Body of pancreas (tissue), 4 donors: ENCODE measurements around the gene GPR176. TPM values are rescaled to one million over a fixed set of nuclear protein-coding genes. Genes with fewer than 3 reads are reported as not detected.

ENCODE experiments used
- ATAC-seq: fragments of 150-250 bp; one replicate; pipeline ENCODE4 v1.9.1; 2016
- DNase-seq, 4 donors: peaks; one replicate each; pipeline ENCODE4 v3.0.0-alpha.2; 2019
- H3K27ac ChIP-seq, 4 donors: fragments of 200-600 bp; sonication (generic); 1 replicate in 3 of 4; 2 replicates in 1 of 4; pipeline versions ENCODE4 v1.5.1 to v1.6.1; 2016 to 2019; ENCODE audit warnings: mild to moderate bottlenecking in 1 of 4, mixed read lengths in 1 of 4, moderate library complexity in 1 of 4
- H3K27me3 ChIP-seq, 2 donors: fragments of 200-600 bp; sonication (generic); one replicate each; pipeline ENCODE4 v1.6.0; 2016; ENCODE audit warnings: mild to moderate bottlenecking in 1 of 2
- H3K36me3 ChIP-seq, 2 donors: fragments of 200-600 bp; sonication (generic); replicated peaks in 1 of 2; 2 replicates each; pipeline ENCODE4 v1.5.1; 2016; ENCODE audit warnings: low read depth in 2 of 2; ENCODE audit not compliant: insufficient read depth in 1 of 2
- H3K4me1 ChIP-seq: fragments of 200-600 bp; sonication (generic); one replicate; pipeline ENCODE4 v1.6.0; 2016
- H3K4me3 ChIP-seq, 2 donors: fragments of 200-600 bp; sonication (generic); 1 replicate in 1 of 2; 2 replicates in 1 of 2; pipeline ENCODE4 v1.5.1; 2016 to 2019
- H3K9me3 ChIP-seq, 3 donors: fragments of 200-600 bp; sonication (generic); 1 replicate in 2 of 3; 2 replicates in 1 of 3; pipeline ENCODE4 v1.5.1; 2016
- CTCF ChIP-seq, 7 experiments: fragments of 450-650 bp in 4 of 7; fragments of 200-600 bp in 3 of 7; sonication (generic) in 3 of 7; IDR thresholded peaks; one replicate each; pipeline ENCODE4 v1.5.1; 2016 to 2019; ENCODE audit warnings: antibody characterized with exemption in 7 of 7
- POLR2A ChIP-seq, 3 donors: fragments of 450-650 bp; IDR thresholded peaks; one replicate each; pipeline ENCODE4 v1.6.1; 2016; ENCODE audit warnings: antibody characterized with exemption in 3 of 3, mild to moderate bottlenecking in 2 of 3
- WGBS, 2 donors: methylation state at CpG; one replicate each; pipeline ENCODE4 v1.1.5; 2017; 5-methylcytosine and 5-hydroxymethylcytosine counted together
- intact Hi-C: fragments of 100-400 bp; cut with DNase I; formaldehyde crosslinking; loops from one replicate; pipeline ENCODE4 v1.15.1; 2023
- total RNA-seq, 2 donors: library from RNA; depleted of rRNA; stranded (reverse); fragments of >200 nt; gene quantifications; one replicate each; pipeline ENCODE4 v1.1.0, GENCODE V29; 2016

GPR176 gene
- total RNA-seq, 2 donors from 2014 or later: 4.7 TPM; not detected in 1

- H3K4me3 ChIP-seq: no peak overlapping the region
- no peaks in the 10 kb centered on the region for H3K4me1 ChIP-seq
- no peaks in the 10 kb centered on the region for H3K9me3 ChIP-seq
- H3K27me3 ChIP-seq: no peaks in the 10 kb centered on the region
- no peak overlapping the region for H3K27ac ChIP-seq
- intact Hi-C loops: no loop called here
- DNase-seq (peak; percentile 20 to 54 (median 36)), ATAC-seq (no peak)
- TF ChIP-seq POLR2A (IDR thresholded peaks at IDR 0.05) (no peak), CTCF (IDR thresholded peaks at IDR 0.05) (no peak)
- no peaks in the 10 kb centered on the region for H3K36me3 ChIP-seq
- WGBS, 2 donors: 51 to 58% methylated on average over 3 of the region's 3 CpGs
Observed at GRCh38 chr15:39856357-39856756, 63.7 kb downstream of the GPR176 start.

DNA sequence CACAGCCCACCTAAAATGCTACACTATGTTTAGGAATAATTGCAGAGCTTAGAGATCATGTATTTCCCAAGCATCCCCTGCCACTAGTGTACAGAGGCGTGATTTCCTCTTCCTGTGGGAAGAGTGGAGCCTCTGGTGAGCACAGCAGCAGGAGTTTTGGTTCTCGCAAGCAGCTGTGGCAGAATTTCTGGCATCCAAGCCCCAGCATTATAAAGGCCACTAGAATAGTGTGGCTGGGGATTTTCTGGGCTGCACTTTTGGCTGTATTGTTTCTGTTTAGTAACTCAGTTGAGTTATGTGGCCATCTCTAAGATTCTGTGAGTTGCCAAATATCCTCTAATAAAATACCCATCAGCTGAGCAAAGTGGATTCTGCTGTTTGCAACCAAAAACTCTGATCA is 64.7 kb downstream of the GPR176 start:
- DNase-seq: no peak
- TF ChIP-seq CTCF (IDR thresholded peaks at IDR 0.05) (no peak), POLR2A (IDR thresholded peaks at IDR 0.05) (no peak)
- H3K27me3 ChIP-seq: no peaks in the 10 kb centered on the region
- no peak overlapping the region for H3K27ac ChIP-seq
- WGBS, 2 donors: 80 to 82% methylated on average over 2 of the region's 2 CpGs
- no peak for ATAC-seq
- H3K9me3 ChIP-seq: no peaks in the 10 kb centered on the region
- H3K4me3 ChIP-seq: no peak overlapping the region
- H3K4me1 ChIP-seq: no peaks in the 10 kb centered on the region
- H3K36me3 ChIP-seq: no peaks in the 10 kb centered on the region
- intact Hi-C loops: no loop called here

DNA sequence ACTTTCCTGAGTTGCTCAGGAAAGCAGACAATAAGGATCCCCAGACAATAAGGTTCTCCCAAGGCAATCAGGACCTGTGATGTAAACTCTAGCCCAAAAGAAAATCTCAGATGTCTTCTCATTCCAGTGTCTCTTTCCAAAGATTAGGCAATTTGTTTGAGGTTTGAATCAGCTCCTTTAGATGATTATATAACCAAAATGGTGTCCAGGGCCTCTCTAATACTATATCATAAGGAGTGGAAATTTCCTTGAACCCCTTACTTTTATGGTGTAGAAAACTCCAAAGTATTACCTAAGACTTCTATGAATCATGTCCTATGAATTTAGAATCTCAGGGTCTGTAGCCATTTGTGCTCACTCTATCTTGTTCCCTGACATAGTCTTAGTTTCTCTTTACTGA is 65.9 kb downstream of the GPR176 start:
- intact Hi-C loops: no loop called here
- no peak overlapping the region for H3K27ac ChIP-seq
- TF ChIP-seq POLR2A (IDR thresholded peaks at IDR 0.05): no peak
- TF ChIP-seq CTCF (IDR thresholded peaks at IDR 0.05): no peak
- no peak for DNase-seq
- no peaks in the 10 kb centered on the region for H3K4me1 ChIP-seq
- no peak for ATAC-seq
- no peaks in the 10 kb centered on the region for H3K27me3 ChIP-seq
- no peak overlapping the region for H3K4me3 ChIP-seq
- no peaks in the 10 kb centered on the region for H3K9me3 ChIP-seq
- H3K36me3 ChIP-seq: no peaks in the 10 kb centered on the region

DNA sequence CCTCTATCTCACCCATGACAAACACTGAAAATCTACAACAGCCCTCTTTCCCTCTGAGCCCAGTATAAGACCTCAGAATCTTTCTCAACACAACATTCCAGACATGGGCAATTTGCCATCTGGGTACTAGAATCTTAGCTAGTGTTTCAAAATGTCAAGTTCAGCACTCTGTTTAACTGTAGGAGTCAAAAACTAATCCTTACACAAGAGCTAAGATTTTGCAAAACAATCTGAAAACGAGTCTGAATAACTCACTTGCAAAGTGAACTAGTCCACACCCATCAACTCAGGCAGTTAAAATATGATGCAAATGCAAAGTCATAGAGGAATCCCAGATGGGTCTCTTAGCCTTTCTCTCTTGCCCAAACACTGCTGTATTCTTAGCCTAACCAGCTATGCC is 67.8 kb downstream of the GPR176 start:
- Histone ChIP-seq H3K27ac (no peak overlapping the region), H3K4me1 (no peaks in the 10 kb centered on the region), H3K9me3 (no peaks in the 10 kb centered on the region), H3K27me3 (no peaks in the 10 kb centered on the region), H3K4me3 (no peak overlapping the region), H3K36me3 (no peaks in the 10 kb centered on the region)
- no peak for TF ChIP-seq CTCF (IDR thresholded peaks at IDR 0.05)
- TF ChIP-seq POLR2A (IDR thresholded peaks at IDR 0.05): no peak
- no peak for DNase-seq
- no peak for ATAC-seq
- intact Hi-C loops: no loop called here
- 54 to 76% methylated on average over 1 of the region's 1 CpG for WGBS, 2 donors

DNA sequence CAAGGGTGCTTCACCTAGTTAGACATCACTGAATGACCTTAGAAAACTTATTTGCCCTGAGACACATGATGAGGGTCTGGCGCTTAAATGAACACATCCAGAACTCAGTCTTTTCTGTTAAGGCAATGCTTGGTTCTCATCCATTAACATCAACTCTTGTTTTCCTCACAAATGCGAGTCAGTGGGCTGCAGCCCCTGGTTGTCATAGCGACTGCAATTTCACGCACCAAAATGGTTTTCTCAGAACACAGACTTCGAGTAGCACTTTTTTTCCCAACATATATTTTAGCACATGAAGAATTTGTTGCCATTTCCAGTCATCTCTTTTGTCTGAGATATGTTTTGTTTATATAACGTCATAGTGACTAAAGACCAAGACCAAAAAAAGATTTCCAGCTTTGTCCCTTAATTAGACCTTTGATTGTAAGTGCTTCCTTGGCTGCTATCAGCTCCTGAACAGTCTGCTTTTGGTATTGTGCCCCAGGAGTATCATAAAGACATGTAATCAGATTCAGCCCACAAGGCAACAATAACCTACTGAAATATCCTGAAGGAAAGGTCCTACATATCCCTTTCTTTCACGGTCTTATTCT is 68.5 kb downstream of the GPR176 start:
- no peak overlapping the region for H3K4me3 ChIP-seq
- 38 to 45% methylated on average over 7 of the region's 7 CpGs for WGBS, 2 donors
- H3K9me3 ChIP-seq: no peaks in the 10 kb centered on the region
- H3K4me1 ChIP-seq: no peaks in the 10 kb centered on the region
- no peak for TF ChIP-seq POLR2A (IDR thresholded peaks at IDR 0.05)
- TF ChIP-seq CTCF (IDR thresholded peaks at IDR 0.05): no peak
- no peak overlapping the region for H3K27ac ChIP-seq
- DNase-seq (no peak), ATAC-seq (no peak)
- no peaks in the 10 kb centered on the region for H3K36me3 ChIP-seq
- intact Hi-C loops: no loop called here
- H3K27me3 ChIP-seq: no peaks in the 10 kb centered on the region
